GM12864 (cell line): ENCODE data around the gene VAPB.

ENCODE experiments used
- DNase-seq: peaks from one replicate; pipeline ENCODE4 v3.0.0-alpha.2; 2011; ENCODE audit warnings: low read depth
- H3K4me3 ChIP-seq: 2 replicates; pipeline ENCODE4 v1.5.1; 2011; ENCODE audit warnings: mild to moderate bottlenecking, low read depth, low read length, control low read depth
- TF ChIP-seq, protein P1 (sequence below): IDR thresholded peaks from 2 replicates; pipeline ENCODE4 v1.5.1; 2011; ENCODE audit warnings: low read depth, mild to moderate bottlenecking, moderate library complexity, low read length, control low read depth, inconsistent platforms; ENCODE audit errors: missing control alignments

The VAPB gene

DNA sequence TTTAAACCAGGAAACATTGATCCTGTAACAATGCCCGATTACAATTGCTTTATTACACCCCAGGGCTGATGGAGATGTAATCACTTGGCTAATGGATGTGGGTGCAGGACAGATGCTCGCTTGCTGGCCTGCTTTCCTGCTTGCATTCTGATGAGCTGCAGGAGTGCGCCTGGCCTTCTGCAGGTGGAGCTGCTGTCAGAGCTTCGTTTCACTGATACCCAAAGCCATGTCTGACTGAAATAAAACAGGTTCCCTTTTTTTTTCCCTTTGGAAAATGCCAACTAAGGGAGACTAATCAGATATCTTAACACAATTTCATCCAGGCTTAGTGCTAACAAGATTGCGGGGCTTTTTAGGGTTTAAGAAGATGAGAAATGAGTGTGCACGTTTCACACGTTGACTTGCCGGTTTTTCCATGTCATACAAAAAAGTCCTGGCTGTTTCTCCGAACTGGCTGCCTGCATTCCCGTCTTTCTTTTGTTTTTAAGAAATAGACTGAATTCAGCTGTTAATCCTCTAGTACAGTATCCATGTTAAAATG lies 60.7 kb downstream of the VAPB start:
- no peak for DNase-seq
- TF ChIP-seq, protein P1, sequence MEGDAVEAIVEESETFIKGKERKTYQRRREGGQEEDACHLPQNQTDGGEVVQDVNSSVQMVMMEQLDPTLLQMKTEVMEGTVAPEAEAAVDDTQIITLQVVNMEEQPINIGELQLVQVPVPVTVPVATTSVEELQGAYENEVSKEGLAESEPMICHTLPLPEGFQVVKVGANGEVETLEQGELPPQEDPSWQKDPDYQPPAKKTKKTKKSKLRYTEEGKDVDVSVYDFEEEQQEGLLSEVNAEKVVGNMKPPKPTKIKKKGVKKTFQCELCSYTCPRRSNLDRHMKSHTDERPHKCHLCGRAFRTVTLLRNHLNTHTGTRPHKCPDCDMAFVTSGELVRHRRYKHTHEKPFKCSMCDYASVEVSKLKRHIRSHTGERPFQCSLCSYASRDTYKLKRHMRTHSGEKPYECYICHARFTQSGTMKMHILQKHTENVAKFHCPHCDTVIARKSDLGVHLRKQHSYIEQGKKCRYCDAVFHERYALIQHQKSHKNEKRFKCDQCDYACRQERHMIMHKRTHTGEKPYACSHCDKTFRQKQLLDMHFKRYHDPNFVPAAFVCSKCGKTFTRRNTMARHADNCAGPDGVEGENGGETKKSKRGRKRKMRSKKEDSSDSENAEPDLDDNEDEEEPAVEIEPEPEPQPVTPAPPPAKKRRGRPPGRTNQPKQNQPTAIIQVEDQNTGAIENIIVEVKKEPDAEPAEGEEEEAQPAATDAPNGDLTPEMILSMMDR, result no peak
- H3K4me3 ChIP-seq, result no peak overlapping the region; the same call in 1 of the 2 replicates

DNA sequence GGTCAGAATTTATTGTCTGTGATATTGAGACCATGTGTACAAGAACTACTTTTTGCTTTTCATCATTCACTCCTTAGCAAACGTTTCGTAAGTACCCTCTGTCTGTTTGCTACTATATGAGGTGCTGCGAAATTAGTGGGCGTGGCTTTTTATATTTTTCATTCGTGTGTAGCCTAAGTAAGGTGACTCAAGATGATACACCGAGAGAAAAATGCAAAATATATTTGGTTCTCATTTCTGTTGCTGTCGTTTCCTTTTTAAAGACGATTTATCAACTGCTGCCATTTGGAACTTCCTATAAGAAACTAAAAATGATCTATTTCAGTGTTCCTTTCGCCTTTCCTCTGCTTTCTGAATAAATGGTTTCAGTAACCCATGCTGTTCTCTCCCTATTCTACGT lies 61.2 kb downstream of the VAPB start:
- DNase-seq, result peak; percentile 65
- no peak overlapping the region; the same call in 1 of the 2 replicates for H3K4me3 ChIP-seq
- TF ChIP-seq, protein P1, result no peak

DNA sequence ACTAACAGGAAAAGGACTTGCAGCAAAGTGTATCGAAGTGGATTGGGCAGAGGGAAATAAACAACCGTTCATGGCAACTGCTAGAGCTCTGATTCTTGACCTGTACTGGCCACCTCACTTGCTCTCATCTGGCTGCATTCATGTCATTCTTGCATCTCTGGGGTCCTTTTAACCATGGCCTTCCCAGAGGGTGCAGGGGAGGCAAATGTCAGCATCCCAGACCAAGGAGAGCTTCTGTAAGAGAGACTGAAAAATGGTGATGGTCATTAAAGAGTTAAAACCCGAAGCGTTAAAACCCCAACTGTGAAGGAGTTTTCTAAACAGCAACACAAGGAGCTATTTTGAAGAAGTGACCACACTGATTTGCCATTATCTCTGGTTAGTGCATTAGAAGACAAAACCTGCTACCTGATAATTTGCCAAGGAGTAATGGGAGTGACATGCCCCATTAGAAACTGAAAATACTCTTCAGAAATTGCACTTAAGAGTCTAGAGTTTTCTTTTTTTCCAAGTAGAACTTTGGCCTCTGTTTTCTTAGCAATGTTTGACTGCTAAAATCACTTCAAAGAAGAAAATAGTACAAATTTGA lies 63.7 kb downstream of the VAPB start:
- TF ChIP-seq, protein P1, result no peak
- no peak for DNase-seq
- H3K4me3 ChIP-seq, result no peak overlapping the region

DNA sequence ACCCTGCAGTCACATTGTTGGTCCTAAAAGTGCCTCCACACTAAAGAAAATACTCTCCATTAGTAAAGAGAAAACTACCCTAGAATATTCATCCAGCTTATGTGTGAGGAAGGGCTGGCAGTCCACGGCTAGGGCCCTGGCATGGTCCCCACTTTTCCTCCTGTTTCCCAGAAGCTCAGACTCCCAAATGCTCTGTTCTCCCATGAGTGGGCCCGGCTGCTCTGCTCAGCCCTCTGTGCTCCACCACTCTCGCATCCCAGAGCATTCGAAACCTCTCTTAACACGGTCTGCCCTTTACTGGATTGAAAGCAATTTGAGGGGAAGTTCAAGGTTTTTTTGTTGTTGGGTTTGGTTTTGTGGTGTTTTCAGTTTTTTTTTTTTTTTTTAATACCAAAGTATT lies 64.4 kb downstream of the VAPB start:
- no peak overlapping the region for H3K4me3 ChIP-seq
- TF ChIP-seq, protein P1, result no peak
- no peak for DNase-seq

DNA sequence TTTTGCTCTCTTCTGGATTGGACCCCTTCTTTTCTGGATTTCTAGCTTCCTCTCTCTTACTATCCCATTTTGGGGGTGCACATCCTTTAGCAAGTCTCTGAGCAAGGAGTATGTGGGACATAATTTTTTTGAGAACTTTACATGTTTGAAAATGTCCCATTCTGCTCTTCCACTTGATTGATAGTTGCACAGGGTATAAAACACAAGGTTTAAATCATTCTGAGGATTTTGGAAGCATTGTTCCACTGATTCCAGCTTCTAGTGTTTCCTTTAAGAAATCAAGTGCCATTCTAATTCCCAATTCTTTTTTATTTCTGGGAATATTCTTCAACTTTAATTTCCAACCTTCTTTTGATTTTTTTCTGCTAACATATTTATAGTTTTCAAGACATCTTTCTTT lies 65.4 kb downstream of the VAPB start:
- DNase-seq, result no peak
- TF ChIP-seq, protein P1, result no peak
- no peak overlapping the region for H3K4me3 ChIP-seq

DNA sequence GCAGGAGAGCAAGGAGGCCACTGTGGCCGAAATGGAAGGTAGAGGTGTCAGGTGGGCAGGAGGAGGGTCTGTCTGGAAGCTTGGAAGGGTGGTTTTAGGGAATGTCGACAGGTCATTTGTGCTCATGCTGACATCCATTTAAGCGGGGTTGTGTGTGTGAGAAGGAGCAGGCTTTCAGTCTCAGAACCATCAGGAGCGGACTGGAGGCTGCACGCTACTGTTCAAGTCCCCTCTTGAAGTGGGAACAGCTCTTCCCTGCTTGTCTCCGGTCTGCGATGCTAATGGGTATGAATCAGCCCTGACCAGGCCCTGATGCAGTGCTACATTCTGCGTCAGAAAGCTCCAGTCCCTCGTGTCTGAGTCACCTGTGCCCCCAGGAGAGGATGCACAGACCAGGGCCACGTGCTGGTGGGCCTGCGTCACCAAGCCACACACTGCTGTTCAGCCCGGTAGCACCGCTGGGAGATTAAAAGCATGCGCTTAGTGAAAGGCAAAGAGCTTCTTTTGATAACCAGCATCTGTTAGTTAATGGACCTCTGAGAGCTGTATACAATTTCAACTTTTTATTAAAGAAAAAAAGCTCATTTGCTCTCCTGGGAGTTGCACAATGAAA lies 68.2 kb downstream of the VAPB start:
- no peak for DNase-seq
- TF ChIP-seq, protein P1, result no peak
- H3K4me3 ChIP-seq, result no peak overlapping the region
